HT-29 (cell line): ENCODE data around the gene IPO11. TPM values are rescaled to one million over a fixed set of nuclear protein-coding genes. Genes with fewer than 3 reads are reported as not detected.
"Not testable (repeated sequence)": the region's sequence is repeated elsewhere in the genome, so short reads cannot be mapped to it uniquely, and the experiment has no call there.

Experiments used
- DNase-seq: peaks from one replicate; pipeline ENCODE4 v3.0.0-alpha.2; 2015; ENCODE audit warnings: low spot score
- total RNA-seq: library from RNA; depleted of rRNA; stranded (reverse); fragments of >200 nt; shearing (Covaris generic); gene quantifications from 2 replicates; pipeline ENCODE4 v1.2.3, GENCODE V29; 2014

The IPO11 gene
- total RNA-seq, 1 experiment from 2014 or later, result 16.7 TPM

GRCh38 chr5:62448528-62448927 lies 36.0 kb downstream of the IPO11 start:
- DNase-seq, result no peak

GRCh38 chr5:62450259-62450658 lies 37.7 kb downstream of the IPO11 start:
- DNase-seq, result no peak

DNA sequence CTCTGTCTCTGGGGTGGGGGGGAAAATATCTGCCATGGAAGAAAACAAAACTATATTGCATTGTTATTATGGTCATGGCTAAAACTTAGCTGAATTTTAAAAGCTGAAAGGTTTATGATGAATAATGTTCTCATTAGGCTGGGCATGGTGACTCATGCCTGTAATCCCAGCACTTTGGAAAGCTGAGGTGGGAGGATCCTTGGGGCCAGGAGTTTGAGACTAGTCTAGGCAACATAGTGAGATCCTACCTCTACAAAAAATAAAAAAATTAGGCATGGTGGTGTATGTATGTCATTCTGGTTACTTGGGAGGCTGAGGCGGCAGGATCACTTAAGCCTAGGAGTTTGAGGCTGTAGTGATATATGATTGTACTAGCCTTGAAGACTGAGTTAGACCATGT lies 44.5 kb downstream of the IPO11 start:
- no peak for DNase-seq

DNA sequence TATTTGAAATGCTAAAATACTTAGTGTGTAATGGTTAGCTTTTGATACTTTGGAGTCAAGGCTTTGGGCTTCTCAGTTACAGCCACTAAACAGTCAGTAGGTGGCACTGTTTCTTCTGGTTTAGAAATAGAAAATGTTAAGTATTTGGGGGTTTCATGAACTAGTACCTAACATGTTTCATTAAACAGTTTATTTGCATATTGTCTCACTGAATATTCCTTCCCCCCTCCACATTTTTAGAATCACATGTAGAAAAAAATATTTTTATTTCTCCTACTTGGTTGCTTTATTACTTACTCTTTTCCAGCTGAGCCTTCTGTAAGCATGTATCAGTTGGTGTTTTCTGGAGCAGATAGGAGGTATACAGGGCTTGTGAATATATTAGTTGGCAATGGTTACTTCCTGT lies 48.0 kb downstream of the IPO11 start:
- peak; percentile 46 for DNase-seq

DNA sequence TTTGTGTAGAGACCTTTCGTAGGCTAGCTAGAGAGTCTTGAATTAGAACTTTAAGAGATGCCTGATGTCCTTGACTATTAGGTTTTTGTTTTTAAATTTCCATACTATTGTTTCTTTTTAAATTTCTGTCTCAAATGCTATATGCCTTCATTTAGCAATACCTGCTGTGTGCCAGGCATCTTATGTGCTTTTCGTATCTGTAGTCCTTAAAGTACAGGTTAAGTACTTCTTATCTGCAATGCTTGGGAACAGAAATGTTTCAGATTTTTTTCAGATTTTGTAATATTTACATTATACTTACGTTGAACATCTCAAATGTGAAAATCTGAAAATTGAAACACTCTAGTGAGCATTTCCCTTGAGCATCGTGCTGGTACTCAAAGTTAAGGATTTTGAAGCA lies 49.0 kb downstream of the IPO11 start:
- DNase-seq, result no peak

- no peak for DNase-seq
These were observed 53.7 kb downstream of the IPO11 start for GRCh38 chr5:62465985-62466925.

- DNase-seq, result no peak
These were observed 60.6 kb downstream of the IPO11 start for GRCh38 chr5:62473209-62473608.

DNA sequence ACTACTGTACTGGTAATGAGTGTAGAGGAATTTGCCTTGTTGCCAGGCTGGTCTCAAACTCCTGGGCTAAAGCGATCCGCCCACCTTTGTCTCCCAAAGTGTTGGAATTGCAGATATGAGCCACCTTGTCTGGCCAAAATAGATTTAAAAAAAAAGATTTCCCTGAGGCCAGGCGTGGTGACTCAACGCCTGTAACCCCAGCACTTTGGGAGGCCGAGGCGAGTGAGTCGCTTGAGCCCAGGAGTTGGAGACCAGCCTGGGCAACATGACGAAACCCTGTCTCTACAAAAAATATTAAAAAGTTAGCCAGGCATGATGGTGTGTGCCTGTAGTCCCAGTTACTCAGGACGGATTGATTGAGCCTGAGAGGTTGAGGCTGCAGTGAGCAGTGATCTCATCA lies 62.5 kb downstream of the IPO11 start:
- DNase-seq, result no peak

DNA sequence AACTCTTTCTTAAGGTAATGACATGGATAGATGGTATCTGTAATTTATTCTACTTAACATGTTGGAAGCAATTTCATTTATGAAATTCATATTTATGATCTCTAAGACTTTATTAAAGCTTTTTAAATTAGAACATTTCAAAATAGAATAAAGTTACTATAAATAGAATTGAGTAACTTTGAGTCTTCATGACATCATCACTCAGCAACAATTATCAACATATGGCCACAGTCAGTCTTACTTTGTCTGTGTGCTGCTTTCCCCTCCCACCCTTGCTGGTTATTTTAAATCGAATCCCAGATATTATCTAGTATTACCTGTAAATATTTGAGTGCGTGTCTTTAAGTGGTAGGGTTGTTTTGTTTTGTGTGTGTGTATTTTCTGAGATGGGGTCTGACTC lies 65.2 kb downstream of the IPO11 start:
- no peak for DNase-seq

GRCh38 chr5:62483556-62483955 lies 71.0 kb downstream of the IPO11 start:
- DNase-seq, result no peak

GRCh38 chr5:62486672-62487071 lies 74.1 kb downstream of the IPO11 start:
- no peak for DNase-seq

DNA sequence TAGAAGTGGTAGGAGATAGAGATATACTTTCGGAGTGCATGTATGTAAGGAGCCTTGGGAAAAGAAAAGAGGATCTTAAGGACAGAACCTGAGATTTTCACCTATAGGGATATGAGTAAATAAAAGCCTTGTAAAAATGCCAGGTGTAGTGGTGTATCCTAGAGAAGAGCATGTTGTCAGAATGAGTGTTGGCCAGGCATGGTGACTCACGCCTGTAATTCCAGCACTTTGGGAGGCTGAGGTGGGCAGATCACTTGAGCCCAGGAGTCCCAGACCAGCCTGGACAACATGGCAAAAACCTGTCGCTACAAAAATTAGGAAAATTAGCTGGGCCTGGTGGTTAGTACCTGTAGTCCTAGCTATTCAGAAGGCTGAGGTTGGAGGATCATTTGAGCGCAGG lies 76.0 kb downstream of the IPO11 start:
- no peak for DNase-seq

GRCh38 chr5:62489471-62489870 lies 76.9 kb downstream of the IPO11 start:
- no peak for DNase-seq

DNA sequence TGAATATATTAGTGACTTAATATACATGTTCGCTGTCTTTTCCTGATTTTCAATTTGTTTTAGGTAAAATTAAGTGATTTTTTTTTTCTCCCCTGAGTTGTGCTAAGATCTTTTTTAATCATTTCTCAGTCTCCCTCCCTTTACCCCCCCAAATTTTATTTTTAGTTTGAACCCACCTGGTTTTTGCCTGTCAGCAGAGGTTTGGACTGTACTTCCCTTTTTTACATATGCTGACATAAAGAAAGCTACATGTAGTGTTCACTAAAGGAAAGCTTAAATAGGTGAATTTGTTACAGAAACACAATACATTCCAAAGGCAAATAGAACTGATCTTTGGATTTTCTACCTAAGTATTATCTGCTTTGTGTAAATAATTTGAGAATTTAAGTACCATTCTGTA lies 82.2 kb downstream of the IPO11 start:
- DNase-seq, result no peak

DNA sequence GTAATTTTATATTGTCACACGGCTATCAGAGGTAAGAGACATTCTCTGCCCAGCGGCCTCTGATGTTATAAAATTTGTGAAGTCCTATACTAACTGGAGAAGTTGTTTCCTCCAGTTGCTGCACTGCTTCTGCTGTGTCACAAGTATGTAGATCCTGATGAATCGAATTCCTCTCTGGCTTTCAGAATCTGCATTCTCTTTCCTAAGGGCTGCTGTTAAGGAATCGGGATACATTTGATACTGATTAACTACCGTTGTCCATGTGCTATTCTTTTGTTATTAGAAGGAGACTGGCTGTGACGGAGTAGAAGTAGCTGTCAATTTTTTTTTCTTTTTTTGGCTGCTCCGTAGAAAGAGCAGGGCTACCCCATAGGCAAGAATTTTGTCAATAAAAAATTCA lies 84.3 kb downstream of the IPO11 start:
- no peak for DNase-seq

DNA sequence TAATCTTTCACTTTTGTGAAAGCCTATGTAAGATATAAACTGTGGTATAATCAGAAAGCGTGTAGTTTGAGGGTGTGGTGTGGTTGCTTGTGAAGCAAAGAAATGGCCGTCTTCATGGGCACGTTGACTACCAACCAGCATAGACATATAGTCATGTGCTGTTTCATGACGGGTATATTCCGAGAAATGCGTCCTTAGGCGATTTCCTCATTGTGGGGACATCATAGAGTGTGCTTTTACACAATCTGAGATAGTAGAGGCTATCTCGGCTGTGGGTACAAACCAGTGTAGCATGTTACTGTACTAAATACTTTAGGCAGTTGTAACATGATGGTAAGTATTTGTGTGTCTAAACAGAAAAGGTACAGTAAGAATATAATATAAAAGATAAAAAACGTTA lies 86.4 kb downstream of the IPO11 start:
- DNase-seq, result no peak

DNA sequence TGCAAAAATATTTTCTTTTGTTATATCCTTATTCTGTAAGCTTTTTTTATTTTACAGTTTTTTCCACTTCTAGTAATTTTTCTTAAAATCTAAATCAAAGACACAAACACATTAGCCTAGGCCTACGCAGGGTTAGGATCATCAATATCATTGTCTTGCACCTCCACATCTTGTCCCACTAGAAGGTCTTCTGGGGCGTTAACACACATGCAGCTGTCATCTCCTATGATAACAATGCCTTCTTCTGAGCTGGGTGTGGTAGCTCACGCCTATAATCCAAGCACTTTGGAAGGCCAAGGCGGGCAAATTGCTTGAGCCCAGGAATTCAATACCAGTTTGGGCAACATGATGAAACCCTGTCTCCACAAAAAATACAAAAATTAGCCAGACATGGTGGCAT lies 87.2 kb downstream of the IPO11 start:
- DNase-seq, result no peak

DNA sequence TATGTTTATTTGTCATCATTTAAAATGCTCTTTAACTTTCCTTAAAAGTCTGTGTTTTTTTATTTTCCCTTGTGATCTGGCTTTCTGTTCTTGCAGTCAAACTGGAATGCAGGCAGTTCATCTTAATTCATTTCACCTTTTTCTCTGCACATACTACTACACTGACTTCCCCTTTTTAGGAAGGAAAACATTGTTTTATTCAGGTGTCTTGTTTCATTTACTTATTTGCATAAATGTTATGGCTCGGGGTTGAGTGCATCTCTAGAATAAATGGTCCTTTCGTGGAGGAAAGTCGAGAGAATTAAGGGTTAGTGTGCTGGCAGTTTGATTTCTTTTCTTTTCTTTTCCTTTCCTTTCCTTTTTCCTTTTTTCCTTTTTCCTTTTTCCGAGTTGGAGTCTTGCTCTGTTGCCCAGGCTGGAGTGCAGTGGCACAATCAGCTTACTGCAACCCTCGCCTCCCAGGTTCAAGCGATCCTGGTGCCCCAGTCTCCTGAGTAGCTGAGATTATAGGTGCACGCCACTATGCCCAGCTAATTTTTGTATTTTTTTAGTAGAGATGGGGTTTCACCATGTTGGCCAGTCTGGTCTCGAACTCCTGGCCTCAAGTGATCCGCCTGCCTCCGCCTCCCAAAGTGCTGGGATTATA lies 90.0 kb downstream of the IPO11 start:
- no peak for DNase-seq

DNA sequence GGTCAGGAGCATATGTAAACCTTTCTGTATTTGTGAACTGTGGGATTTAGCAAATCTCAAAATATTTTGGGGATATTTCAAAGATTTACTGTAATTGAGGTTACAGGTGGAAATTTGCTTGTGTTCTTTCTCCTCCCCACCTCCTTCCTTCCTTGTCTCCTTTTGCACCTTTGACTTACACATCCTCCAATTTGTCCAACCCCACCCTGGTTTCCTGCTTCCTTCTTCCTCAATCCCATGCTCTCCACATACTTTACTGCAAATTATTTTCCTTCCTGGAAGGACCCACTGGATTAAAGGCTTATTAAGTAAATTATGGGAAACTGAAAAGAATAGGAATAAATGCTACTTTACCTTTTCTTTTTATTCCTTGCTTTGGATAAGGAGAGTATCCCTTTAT lies 91.6 kb downstream of the IPO11 start:
- DNase-seq, result no peak

- no peak for DNase-seq
These were observed 94.3 kb downstream of the IPO11 start for GRCh38 chr5:62506659-62507460.

- DNase-seq, result not testable (repeated sequence)
These were observed 96.2 kb downstream of the IPO11 start for GRCh38 chr5:62508760-62509159.

DNA sequence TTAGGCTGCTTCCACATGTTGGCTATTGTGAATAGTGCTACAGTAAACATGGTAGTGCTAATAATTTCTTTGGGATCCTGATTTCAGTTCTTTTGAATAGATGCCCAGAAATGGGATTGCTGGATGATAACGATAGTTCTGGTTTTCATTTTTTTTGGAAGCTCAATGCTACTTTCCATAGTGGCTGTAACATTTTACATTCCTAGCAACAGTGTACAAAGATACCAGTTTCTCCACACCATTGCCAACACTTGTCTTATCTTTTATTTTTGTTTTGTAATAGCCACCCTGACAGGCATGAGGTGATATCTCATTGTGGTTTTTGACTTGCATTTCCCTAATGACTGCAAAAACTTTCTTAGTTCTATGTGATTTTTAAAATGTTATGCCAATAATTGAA lies 97.2 kb downstream of the IPO11 start:
- DNase-seq, result no peak
